RWPE2 (cell line): ENCODE results near the gene ZNF777.
"Not testable (repeated sequence)": the region's sequence is repeated elsewhere in the genome, so short reads cannot be mapped to it uniquely, and the experiment has no call there.

Experiments used
- ATAC-seq: fragments of 200-7000 bp; cut with Tn5 transposase; 3 replicates; pipeline ENCODE4 v1.9.1; 2021; ENCODE audit warnings: low read depth
- DNase-seq: peaks from one replicate; pipeline ENCODE4 v3.0.0-alpha.2; 2020; ENCODE audit warnings: low spot score
- H3K27ac ChIP-seq: fragments of 450-650 bp; 2 replicates; pipeline ENCODE4 v1.5.1; 2017; ENCODE audit warnings: mild to moderate bottlenecking; ENCODE audit not compliant: poor library complexity, severe bottlenecking
- H3K27me3 ChIP-seq: fragments of 250-450 bp; sonication (Bioruptor Pico); 2 replicates; pipeline ENCODE4 v1.5.1; 2021; ENCODE audit warnings: mild to moderate bottlenecking, moderate library complexity; ENCODE audit not compliant: insufficient read depth, poor library complexity, severe bottlenecking
- H3K36me3 ChIP-seq: fragments of 250-450 bp; sonication (Bioruptor Pico); 2 replicates; pipeline ENCODE4 v1.5.1; 2020; ENCODE audit warnings: low read depth, mild to moderate bottlenecking, moderate library complexity
- H3K4me1 ChIP-seq: fragments of 250-450 bp; sonication (Bioruptor Pico); 2 replicates; pipeline ENCODE4 v1.5.1; 2021; ENCODE audit warnings: mild to moderate bottlenecking, moderate library complexity; ENCODE audit not compliant: insufficient read depth, poor library complexity, severe bottlenecking
- H3K4me3 ChIP-seq: fragments of 250-450 bp; sonication (Bioruptor Pico); 2 replicates; pipeline ENCODE4 v1.5.1; 2021; ENCODE audit warnings: mild to moderate bottlenecking, moderate library complexity; ENCODE audit not compliant: severe bottlenecking
- H3K9me3 ChIP-seq: fragments of 250-450 bp; sonication (Bioruptor Pico); 2 replicates; pipeline ENCODE4 v1.5.1; 2021; ENCODE audit warnings: mild to moderate bottlenecking, moderate library complexity; ENCODE audit not compliant: severe bottlenecking
- TF ChIP-seq, protein P1 (sequence below): fragments of 450-650 bp; IDR thresholded peaks from one replicate; pipeline ENCODE4 v1.5.1; 2017; ENCODE audit warnings: mild to moderate bottlenecking, moderate library complexity; ENCODE audit not compliant: poor library complexity, severe bottlenecking

ZNF777 gene

DNA sequence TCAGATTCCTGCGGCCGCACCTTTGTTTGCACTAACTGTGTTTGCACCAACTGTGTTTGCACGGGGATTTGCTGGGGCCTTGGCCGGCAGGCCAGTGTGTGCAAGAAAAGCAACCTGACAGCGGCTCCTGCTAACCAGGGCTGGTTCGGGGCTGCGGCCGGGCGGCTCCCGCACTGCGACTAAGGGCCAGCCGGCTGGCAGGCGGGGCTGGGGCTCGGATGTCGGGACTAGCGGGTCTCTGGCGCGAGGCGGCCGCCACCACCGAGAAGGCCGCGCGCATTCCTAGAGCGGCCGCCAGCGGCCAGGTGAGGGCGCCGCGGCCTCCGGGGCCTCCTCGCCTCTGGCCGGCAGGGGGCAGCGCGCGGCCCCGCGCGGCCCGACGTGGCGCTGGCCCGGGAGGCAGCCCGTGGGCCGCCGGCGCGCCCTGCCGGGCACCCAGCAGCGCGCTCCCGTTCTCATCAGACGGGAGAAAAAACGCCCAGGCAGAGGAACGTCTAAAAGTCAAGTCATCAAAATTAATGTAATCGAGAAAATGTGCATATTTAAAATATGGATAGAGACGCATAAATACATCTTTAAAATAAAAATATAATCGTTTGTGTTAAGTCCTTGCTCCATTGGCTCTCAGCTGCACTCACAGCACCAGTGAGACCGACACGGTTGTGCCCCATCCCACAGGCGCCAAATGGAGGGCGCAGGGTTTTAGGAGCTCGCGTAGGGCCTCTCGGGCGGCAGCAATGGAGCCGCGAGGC, 38.5 kb downstream of the ZNF777 start:
- Histone ChIP-seq H3K36me3 (no peaks in the 10 kb centered on the region), H3K4me1 (no peaks in the 10 kb centered on the region), H3K27me3 (no peaks in the 10 kb centered on the region), H3K9me3 (no peaks in the 10 kb centered on the region), H3K4me3 (peak overlapping the region; percentile 41), H3K27ac (no peak overlapping the region)
- DNase-seq (no peak), ATAC-seq (peak; percentile 95)
- TF ChIP-seq, protein P1, sequence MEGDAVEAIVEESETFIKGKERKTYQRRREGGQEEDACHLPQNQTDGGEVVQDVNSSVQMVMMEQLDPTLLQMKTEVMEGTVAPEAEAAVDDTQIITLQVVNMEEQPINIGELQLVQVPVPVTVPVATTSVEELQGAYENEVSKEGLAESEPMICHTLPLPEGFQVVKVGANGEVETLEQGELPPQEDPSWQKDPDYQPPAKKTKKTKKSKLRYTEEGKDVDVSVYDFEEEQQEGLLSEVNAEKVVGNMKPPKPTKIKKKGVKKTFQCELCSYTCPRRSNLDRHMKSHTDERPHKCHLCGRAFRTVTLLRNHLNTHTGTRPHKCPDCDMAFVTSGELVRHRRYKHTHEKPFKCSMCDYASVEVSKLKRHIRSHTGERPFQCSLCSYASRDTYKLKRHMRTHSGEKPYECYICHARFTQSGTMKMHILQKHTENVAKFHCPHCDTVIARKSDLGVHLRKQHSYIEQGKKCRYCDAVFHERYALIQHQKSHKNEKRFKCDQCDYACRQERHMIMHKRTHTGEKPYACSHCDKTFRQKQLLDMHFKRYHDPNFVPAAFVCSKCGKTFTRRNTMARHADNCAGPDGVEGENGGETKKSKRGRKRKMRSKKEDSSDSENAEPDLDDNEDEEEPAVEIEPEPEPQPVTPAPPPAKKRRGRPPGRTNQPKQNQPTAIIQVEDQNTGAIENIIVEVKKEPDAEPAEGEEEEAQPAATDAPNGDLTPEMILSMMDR, result peak; percentile 99

DNA sequence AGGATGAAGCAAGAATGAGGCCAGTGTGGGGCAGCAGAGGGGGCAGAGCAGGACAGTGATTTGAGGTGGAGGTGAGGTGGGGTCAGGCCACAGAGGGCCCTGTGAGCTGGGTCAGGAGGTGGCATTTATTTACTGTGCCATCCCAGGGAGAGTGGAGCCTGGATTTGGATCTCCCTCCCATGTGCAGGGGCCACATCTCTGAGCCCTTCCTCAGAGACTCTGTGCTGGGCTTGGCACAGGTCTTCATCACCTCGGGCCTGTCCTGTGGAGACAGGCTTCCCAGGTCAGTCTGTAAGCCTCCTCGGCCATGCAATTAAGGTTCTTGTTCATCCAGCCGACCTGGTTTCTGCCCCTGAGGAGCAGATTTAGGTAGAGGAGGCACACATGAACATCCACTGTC, 40.9 kb downstream of the ZNF777 start:
- TF ChIP-seq, protein P1, result no peak
- H3K27ac ChIP-seq, result no peak overlapping the region
- H3K4me3 ChIP-seq, result no peak overlapping the region
- ATAC-seq (no peak), DNase-seq (no peak)
- no peaks in the 10 kb centered on the region for H3K9me3 ChIP-seq
- H3K4me1 ChIP-seq, result no peaks in the 10 kb centered on the region
- H3K36me3 ChIP-seq, result no peaks in the 10 kb centered on the region
- H3K27me3 ChIP-seq, result no peaks in the 10 kb centered on the region

DNA sequence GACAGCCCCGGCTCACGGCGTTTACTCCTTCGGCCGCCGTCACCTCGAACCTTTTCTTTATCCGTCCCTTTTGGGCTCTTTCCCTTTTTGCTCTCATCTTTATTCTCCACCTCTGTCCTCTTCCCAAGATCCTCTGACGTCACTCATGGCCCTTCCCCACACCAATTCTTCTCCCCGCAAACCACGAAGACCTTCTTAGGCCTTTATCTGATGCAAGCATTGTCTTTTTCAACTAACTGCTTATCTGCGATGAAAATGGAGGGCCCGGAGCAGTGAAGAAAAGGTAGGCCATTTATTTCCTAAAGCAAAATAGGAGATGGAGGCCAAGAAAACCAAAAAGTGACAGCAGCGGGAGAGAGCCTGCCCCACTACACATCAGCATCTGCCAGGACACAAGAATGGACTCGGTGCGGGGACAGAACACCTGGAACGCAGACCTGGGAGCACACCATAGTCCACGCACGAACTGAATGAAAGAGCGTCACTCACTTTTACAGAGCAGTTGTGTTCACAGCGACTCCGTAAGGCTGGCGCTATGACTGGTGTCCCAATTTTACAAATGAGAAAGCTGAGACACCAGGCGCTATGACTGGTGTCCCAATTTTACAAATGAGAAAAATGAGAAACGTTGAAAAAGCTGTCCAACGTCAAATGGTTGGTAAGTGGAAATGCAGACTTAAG, 45.3 kb downstream of the ZNF777 start:
- H3K36me3 ChIP-seq, result no peaks in the 10 kb centered on the region
- H3K4me1 ChIP-seq, result no peaks in the 10 kb centered on the region
- TF ChIP-seq, protein P1, result no peak
- H3K27me3 ChIP-seq, result peaks cover 4% of the 10 kb centered on the region
- no peak overlapping the region for H3K27ac ChIP-seq
- ATAC-seq (no peak), DNase-seq (no peak)
- H3K9me3 ChIP-seq, result no peaks in the 10 kb centered on the region
- H3K4me3 ChIP-seq, result no peak overlapping the region

DNA sequence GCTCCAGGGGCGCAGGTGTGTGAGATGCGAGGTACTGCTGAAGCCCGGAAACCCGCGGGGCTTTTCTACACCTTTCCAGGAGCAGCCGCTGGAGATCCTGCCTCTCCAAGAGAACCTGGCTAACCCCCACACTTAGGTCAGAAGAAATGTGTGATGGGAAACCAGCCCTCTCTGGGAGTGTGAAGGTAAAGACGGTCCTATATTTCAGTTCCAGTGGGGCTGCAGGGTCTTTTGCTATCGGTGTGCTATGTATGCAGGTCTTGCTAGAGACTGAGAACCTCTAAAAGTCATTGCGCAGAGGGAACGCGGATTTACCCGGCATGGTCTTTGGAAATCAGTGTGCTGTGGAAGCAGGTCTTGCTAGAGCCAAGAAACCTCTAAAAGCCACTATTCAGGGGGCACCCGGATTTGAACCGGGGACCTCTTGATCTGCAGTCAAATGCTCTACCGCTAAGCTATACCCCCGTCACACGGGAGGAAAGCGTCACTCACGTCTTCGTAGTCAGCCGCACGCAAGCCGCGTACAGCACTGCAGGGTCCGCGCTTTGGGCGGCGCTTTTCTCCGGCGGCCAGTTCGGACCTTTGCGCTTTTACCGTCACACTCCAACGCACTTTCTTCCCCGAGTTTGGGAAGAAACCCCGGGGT, 46.0 kb downstream of the ZNF777 start:
- Histone ChIP-seq H3K4me3 (no peak overlapping the region), H3K27me3 (peaks cover 4% of the 10 kb centered on the region), H3K27ac (no peak overlapping the region), H3K9me3 (no peaks in the 10 kb centered on the region), H3K4me1 (no peaks in the 10 kb centered on the region), H3K36me3 (no peaks in the 10 kb centered on the region)
- no peak for DNase-seq
- ATAC-seq, result peak; percentile 33; the same call in 2 of the 3 replicates
- TF ChIP-seq, protein P1, result no peak

DNA sequence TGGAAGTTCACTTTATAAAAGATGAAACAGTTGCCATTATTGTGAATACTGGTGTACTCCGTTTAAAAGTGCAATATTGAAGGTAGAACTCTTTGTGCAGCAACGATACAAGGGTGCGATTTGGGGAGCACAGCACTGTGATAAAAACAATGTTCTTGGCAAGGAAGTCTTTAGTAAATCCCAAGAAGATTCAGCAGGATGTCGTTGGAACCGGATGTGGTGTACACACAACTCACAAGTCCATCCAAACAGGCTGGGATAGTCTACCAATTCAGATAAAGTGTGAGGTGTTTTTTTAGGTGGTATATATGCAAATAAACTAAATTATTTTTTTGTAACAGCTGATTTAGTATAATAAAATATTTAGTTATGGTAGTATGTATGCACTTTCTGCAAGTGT, 46.7 kb downstream of the ZNF777 start:
- no peak overlapping the region for H3K4me3 ChIP-seq
- TF ChIP-seq, protein P1, result no peak
- no peaks in the 10 kb centered on the region for H3K4me1 ChIP-seq
- no peaks in the 10 kb centered on the region for H3K36me3 ChIP-seq
- H3K9me3 ChIP-seq, result no peaks in the 10 kb centered on the region
- DNase-seq (no peak), ATAC-seq (no peak)
- no peak overlapping the region for H3K27ac ChIP-seq
- H3K27me3 ChIP-seq, result peaks cover 4% of the 10 kb centered on the region

DNA sequence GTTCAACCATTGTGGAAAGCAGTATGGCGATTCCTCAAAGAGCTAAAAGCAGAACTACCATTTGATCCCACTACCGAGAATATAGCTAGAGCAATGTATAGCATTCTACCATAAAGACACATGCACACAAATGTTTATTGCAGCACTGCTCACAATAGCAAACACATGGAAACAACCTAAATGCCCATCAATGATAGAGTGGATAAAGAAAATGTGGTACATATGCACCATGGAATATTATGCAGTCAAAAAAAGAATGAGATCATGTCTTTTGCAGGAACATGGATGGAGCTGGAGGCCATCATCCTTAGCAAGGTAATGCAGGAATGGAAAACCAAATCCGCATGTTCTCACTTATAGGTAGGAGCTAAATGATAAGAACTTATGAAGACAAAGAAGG, 47.8 kb downstream of the ZNF777 start:
- H3K27me3 ChIP-seq, H3K27ac ChIP-seq, H3K36me3 ChIP-seq, H3K4me1 ChIP-seq, ATAC-seq, H3K9me3 ChIP-seq, DNase-seq, H3K4me3 ChIP-seq: not testable (repeated sequence)
